Ascending aorta (tissue), 2 donors: ENCODE results near the gene C2CD4A. TPM values are rescaled to one million over a fixed set of nuclear protein-coding genes. Genes with fewer than 3 reads are reported as not detected.

Source experiments
- DNase-seq, 2 donors: peaks; one replicate each; pipeline ENCODE4 v3.0.0-alpha.2; 2019; ENCODE audit warnings: low spot score in 2 of 2
- H3K27ac ChIP-seq, 2 donors: fragments of 200-600 bp; sonication (generic); one replicate each; pipeline ENCODE4 v1.5.1; 2016 to 2017; ENCODE audit warnings: mild to moderate bottlenecking in 1 of 2
- H3K27me3 ChIP-seq: fragments of 200-600 bp; sonication (generic); one replicate; pipeline ENCODE4 v1.5.1; 2017
- H3K36me3 ChIP-seq, 2 donors: fragments of 200-600 bp; sonication (generic); one replicate each; pipeline ENCODE4 v1.5.1; 2016
- H3K4me1 ChIP-seq, 2 donors: fragments of 200-600 bp; sonication (generic); one replicate each; pipeline ENCODE4 v1.5.1; 2016 to 2017; ENCODE audit warnings: mild to moderate bottlenecking in 1 of 2
- H3K4me3 ChIP-seq, 2 donors: fragments of 200-600 bp; sonication (generic); one replicate each; pipeline ENCODE4 v1.5.1; 2016 to 2017; ENCODE audit warnings: mild to moderate bottlenecking in 1 of 2
- H3K9me3 ChIP-seq, 2 donors: fragments of 200-600 bp; sonication (generic); one replicate each; pipeline ENCODE4 v1.5.1; 2016
- intact Hi-C: fragments of 100-400 bp; cut with DNase I; formaldehyde crosslinking; loops from one replicate; pipeline ENCODE4 v1.15.1; 2023
- total RNA-seq: library from RNA; depleted of rRNA; stranded (reverse); fragments of >200 nt; gene quantifications from one replicate; pipeline ENCODE4 v1.1.0, GENCODE V29; 2016
- TF ChIP-seq, protein P1 (sequence below), 3 experiments: fragments of 200-600 bp in 2 of 3; fragments of 450-650 bp in 1 of 3; sonication (generic) in 2 of 3; IDR thresholded peaks; one replicate each; pipeline ENCODE4 v1.5.1; 2016 to 2019; ENCODE audit warnings: antibody characterized with exemption in 3 of 3, mild to moderate bottlenecking in 1 of 3, moderate library complexity in 1 of 3

The C2CD4A gene, protein sequence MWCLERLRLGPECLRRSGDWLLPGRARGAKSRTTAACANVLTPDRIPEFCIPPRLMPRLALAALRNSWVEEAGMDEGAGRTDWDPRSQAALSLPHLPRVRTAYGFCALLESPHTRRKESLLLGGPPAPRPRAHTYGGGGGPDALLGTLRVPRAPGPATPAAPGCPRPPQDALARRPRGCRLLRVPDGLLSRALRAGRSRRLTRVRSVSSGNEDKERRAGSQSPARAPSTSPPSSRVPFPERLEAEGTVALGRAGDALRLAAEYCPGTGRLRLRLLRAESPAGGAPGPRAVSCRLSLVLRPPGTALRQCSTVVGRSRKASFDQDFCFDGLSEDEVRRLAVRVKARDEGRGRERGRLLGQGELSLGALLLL
- total RNA-seq: not detected

- no peaks in the 10 kb centered on the region for H3K9me3 ChIP-seq
- intact Hi-C loops: no loop called here
- no peaks in the 10 kb centered on the region for H3K36me3 ChIP-seq
- peak within 1 kb of the TSS in 1 of 2 donors; percentile 7 for H3K27ac ChIP-seq
- no peaks in the 10 kb centered on the region for H3K27me3 ChIP-seq
- TF ChIP-seq, protein P1, sequence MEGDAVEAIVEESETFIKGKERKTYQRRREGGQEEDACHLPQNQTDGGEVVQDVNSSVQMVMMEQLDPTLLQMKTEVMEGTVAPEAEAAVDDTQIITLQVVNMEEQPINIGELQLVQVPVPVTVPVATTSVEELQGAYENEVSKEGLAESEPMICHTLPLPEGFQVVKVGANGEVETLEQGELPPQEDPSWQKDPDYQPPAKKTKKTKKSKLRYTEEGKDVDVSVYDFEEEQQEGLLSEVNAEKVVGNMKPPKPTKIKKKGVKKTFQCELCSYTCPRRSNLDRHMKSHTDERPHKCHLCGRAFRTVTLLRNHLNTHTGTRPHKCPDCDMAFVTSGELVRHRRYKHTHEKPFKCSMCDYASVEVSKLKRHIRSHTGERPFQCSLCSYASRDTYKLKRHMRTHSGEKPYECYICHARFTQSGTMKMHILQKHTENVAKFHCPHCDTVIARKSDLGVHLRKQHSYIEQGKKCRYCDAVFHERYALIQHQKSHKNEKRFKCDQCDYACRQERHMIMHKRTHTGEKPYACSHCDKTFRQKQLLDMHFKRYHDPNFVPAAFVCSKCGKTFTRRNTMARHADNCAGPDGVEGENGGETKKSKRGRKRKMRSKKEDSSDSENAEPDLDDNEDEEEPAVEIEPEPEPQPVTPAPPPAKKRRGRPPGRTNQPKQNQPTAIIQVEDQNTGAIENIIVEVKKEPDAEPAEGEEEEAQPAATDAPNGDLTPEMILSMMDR (IDR thresholded peaks at IDR 0.05): peak in 1 of 3 experiments; percentile 33
- DNase-seq: peak in 1 of 2 donors; percentile 78
- peaks cover 4 to 7% of the 10 kb centered on the region in 2 donors for H3K4me1 ChIP-seq
- H3K4me3 ChIP-seq: peak within 1 kb of the TSS; percentile 53 to 79
Measured at GRCh38 chr15:62066663-62067447, at the start of gene C2CD4A. TSS of gene C2CD4A (plus strand) at chr15:62066977. CDS start at chr15:62067614, 637 bp downstream.

- TF ChIP-seq, protein P1 (IDR thresholded peaks at IDR 0.05): no peak
- intact Hi-C loops: no loop called here
- Histone ChIP-seq H3K4me1 (no peaks in the 10 kb centered on the region), H3K27ac (no peak overlapping the region), H3K4me3 (no peak overlapping the region), H3K27me3 (no peaks in the 10 kb centered on the region), H3K9me3 (no peaks in the 10 kb centered on the region), H3K36me3 (peaks cover 0 to 27% of the 10 kb centered on the region in 2 donors)
- no peak for DNase-seq
Measured at GRCh38 chr15:62020576-62021160, 46.1 kb upstream of the C2CD4A start.

- TF ChIP-seq, protein P1 (IDR thresholded peaks at IDR 0.05): no peak
- intact Hi-C loops: no loop called here
- no peaks in the 10 kb centered on the region for H3K4me1 ChIP-seq
Measured at GRCh38 chr15:62021991-62022600, 44.7 kb upstream of the C2CD4A start.

DNA sequence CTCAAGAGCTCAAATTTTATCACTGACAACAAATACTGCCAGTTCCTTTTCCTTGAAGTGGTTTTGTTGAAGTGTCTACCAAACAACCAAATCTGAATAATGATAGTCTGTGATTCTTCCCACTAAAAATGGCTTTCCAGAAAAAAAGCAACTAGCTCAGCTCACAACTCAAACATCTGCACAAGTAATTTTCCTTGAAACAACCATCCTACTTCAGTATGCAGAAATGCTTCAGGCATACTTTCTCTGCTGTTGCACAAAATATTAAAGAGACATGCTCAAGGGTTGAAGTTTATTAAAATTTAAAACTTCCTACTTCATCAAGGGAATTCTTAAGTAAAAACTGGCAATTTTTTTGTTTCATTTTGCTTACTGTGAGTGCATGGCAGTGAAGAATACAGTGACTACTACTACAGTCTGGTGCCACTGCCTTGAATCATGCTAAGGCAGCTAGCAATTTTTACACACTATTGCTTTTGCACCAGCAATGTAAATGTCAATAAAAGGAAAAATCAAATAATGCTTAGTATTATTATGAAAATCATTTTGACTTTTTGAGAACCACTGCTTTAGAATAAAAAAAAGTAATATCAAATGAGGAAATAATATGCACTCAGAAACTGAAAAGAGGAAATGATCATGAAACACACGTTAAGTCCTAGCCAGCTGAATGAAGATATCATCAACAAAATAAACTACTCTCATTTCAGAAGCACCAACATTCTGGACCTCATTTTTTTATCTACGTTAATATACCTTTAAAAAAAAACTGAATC lies 40.1 kb upstream of the C2CD4A start:
- Histone ChIP-seq H3K9me3 (no peaks in the 10 kb centered on the region), H3K36me3 (peaks cover 0 to 14% of the 10 kb centered on the region in 2 donors), H3K27ac (no peak overlapping the region), H3K4me1 (no peaks in the 10 kb centered on the region), H3K4me3 (no peak overlapping the region), H3K27me3 (no peaks in the 10 kb centered on the region)
- DNase-seq: no peak
- intact Hi-C loops: no loop called here
- TF ChIP-seq, protein P1 (IDR thresholded peaks at IDR 0.05): no peak

More at GRCh38 chr15:62021991-62022600, 44.7 kb upstream of the C2CD4A start:
- Histone ChIP-seq H3K9me3 (no peaks in the 10 kb centered on the region), H3K27ac (no peak overlapping the region), H3K36me3 (peaks cover 0 to 27% of the 10 kb centered on the region in 2 donors), H3K4me3 (no peak overlapping the region), H3K27me3 (no peaks in the 10 kb centered on the region)
- no peak for DNase-seq

- TF ChIP-seq, protein P1 (IDR thresholded peaks at IDR 0.05): no peak
- intact Hi-C loops: no loop called here
- no peak for DNase-seq
- no peaks in the 10 kb centered on the region for H3K4me1 ChIP-seq
- H3K9me3 ChIP-seq: no peaks in the 10 kb centered on the region
- no peak overlapping the region for H3K4me3 ChIP-seq
- H3K27me3 ChIP-seq: no peaks in the 10 kb centered on the region
- H3K27ac ChIP-seq: no peak overlapping the region
- peaks cover 0 to 14% of the 10 kb centered on the region in 2 donors for H3K36me3 ChIP-seq
Measured at GRCh38 chr15:62027263-62027565, 39.6 kb upstream of the C2CD4A start.
